OCI-LY3 (cell line): ENCODE measurements around the gene CP.

Experiments
- H2AFZ ChIP-seq: fragments of 200-600, 300-600 bp; shearing (Covaris generic); 2 replicates; pipeline ENCODE4 v1.6.0; 2014; ENCODE audit warnings: antibody characterized with exemption, low read depth, low read length
- H3K27ac ChIP-seq: fragments of 200-600, 300-600 bp; sonication (generic); 2 replicates; pipeline ENCODE4 v1.5.1; 2014; ENCODE audit warnings: mild to moderate bottlenecking, low read length, moderate library complexity, mixed read lengths
- H3K27me3 ChIP-seq: fragments of 200-600, 300-600 bp; sonication (generic); 2 replicates; pipeline ENCODE4 v1.6.1; 2014; ENCODE audit warnings: low read depth, low read length, mixed read lengths
- H3K36me3 ChIP-seq: fragments of 200-600, 300-600 bp; sonication (generic); replicated peaks from 2 replicates; pipeline ENCODE3; 2014; ENCODE audit warnings: low read depth, low read length, mixed read lengths
- H3K4me1 ChIP-seq: fragments of 300-600, 200-600 bp; sonication (generic); 2 replicates; pipeline ENCODE4 v1.6.1; 2014; ENCODE audit warnings: low read length, mixed read lengths
- H3K4me2 ChIP-seq: fragments of 200-600, 300-600 bp; sonication (generic); 2 replicates; pipeline ENCODE4 v1.6.1; 2014; ENCODE audit warnings: low read length, mixed read lengths
- H3K4me3 ChIP-seq: fragments of 300-600, 200-600 bp; sonication (generic); 2 replicates; pipeline ENCODE4 v1.5.1; 2014; ENCODE audit warnings: antibody characterized with exemption, mild to moderate bottlenecking, low read length, moderate library complexity
- H3K79me2 ChIP-seq: fragments of 300-600, 200-600 bp; shearing (Covaris generic); 2 replicates; pipeline ENCODE4 v1.6.1; 2014; ENCODE audit warnings: mild to moderate bottlenecking, low read length, mixed read lengths
- H3K9ac ChIP-seq: fragments of 300-600, 200-600 bp; shearing (Covaris generic); 2 replicates; pipeline ENCODE4 v1.6.0; 2014; ENCODE audit warnings: mild to moderate bottlenecking, low read length, moderate library complexity
- H3K9me3 ChIP-seq: fragments of 200-600, 300-600 bp; shearing (Covaris generic); 2 replicates; pipeline ENCODE4 v1.6.1; 2014; ENCODE audit warnings: low read length, mixed read lengths; ENCODE audit not compliant: insufficient read depth
- H4K20me1 ChIP-seq: fragments of 200-600, 300-600 bp; sonication (generic); 2 replicates; pipeline ENCODE4 v1.6.1; 2016; ENCODE audit warnings: low read length, mixed read lengths; ENCODE audit not compliant: insufficient read depth
- CTCF ChIP-seq: fragments of 200-600, 300-600 bp; sonication (generic); IDR thresholded peaks from 2 replicates; pipeline ENCODE4 v1.5.1; 2014; ENCODE audit warnings: antibody characterized with exemption, low read length, low read depth
- EZH2phosphoT487 ChIP-seq: fragments of 200-600 bp; shearing (Covaris generic); IDR thresholded peaks from 2 replicates; pipeline ENCODE4 v1.6.1; 2018; ENCODE audit warnings: antibody characterized with exemption, mixed run types, low read depth

The CP gene

GRCh38 chr3:149181182-149181581 is 40.4 kb downstream of the CP start:
- H3K27ac ChIP-seq: no peak overlapping the region
- H3K4me2 ChIP-seq: no peak overlapping the region

GRCh38 chr3:149180057-149180573 is 41.5 kb downstream of the CP start:
- no peaks in the 10 kb centered on the region for H3K79me2 ChIP-seq
- no peak overlapping the region for H3K27ac ChIP-seq
- no peaks in the 10 kb centered on the region for H3K27me3 ChIP-seq
- no peak overlapping the region for H3K9ac ChIP-seq
- no peaks in the 10 kb centered on the region for H3K4me1 ChIP-seq
- H3K9me3 ChIP-seq: no peaks in the 10 kb centered on the region
- no peak overlapping the region for H2AFZ ChIP-seq
- peaks cover 7% of the 10 kb centered on the region for H3K36me3 ChIP-seq
- no peak overlapping the region for H3K4me3 ChIP-seq
- TF ChIP-seq EZH2phosphoT487 (no peak), CTCF (no peak)
- H3K4me2 ChIP-seq: no peak overlapping the region
- no peaks in the 10 kb centered on the region for H4K20me1 ChIP-seq

More at GRCh38 chr3:149181182-149181581, 40.4 kb downstream of the CP start:
- no peak for TF ChIP-seq EZH2phosphoT487
- TF ChIP-seq CTCF: no peak
- no peak overlapping the region for H2AFZ ChIP-seq
- H4K20me1 ChIP-seq: no peaks in the 10 kb centered on the region
- peaks cover 7% of the 10 kb centered on the region for H3K36me3 ChIP-seq
- no peak overlapping the region for H3K9ac ChIP-seq
- no peaks in the 10 kb centered on the region for H3K4me1 ChIP-seq
- H3K4me3 ChIP-seq: no peak overlapping the region
- H3K9me3 ChIP-seq: no peaks in the 10 kb centered on the region
- no peaks in the 10 kb centered on the region for H3K27me3 ChIP-seq
- no peaks in the 10 kb centered on the region for H3K79me2 ChIP-seq

- H3K27me3 ChIP-seq: no peaks in the 10 kb centered on the region
- no peaks in the 10 kb centered on the region for H3K4me1 ChIP-seq
- no peak overlapping the region for H2AFZ ChIP-seq
- no peak for TF ChIP-seq CTCF
- no peak for TF ChIP-seq EZH2phosphoT487
- no peak overlapping the region for H3K4me2 ChIP-seq
- H3K36me3 ChIP-seq: peaks cover 7% of the 10 kb centered on the region
- H3K4me3 ChIP-seq: no peak overlapping the region
- H4K20me1 ChIP-seq: no peaks in the 10 kb centered on the region
- H3K9ac ChIP-seq: no peak overlapping the region
- H3K9me3 ChIP-seq: no peaks in the 10 kb centered on the region
- H3K79me2 ChIP-seq: no peaks in the 10 kb centered on the region
- H3K27ac ChIP-seq: no peak overlapping the region
These were observed 42.4 kb downstream of the CP start for GRCh38 chr3:149179220-149179619.

GRCh38 chr3:149177122-149177521 is 44.5 kb downstream of the CP start:
- no peak overlapping the region for H2AFZ ChIP-seq
- H3K9me3 ChIP-seq: no peaks in the 10 kb centered on the region
- TF ChIP-seq EZH2phosphoT487: no peak
- no peak for TF ChIP-seq CTCF
- H3K79me2 ChIP-seq: no peaks in the 10 kb centered on the region
- H3K36me3 ChIP-seq: peaks cover 12% of the 10 kb centered on the region
- H3K27ac ChIP-seq: no peak overlapping the region
- H3K4me3 ChIP-seq: no peak overlapping the region
- H3K9ac ChIP-seq: no peak overlapping the region
- no peaks in the 10 kb centered on the region for H3K27me3 ChIP-seq
- no peak overlapping the region for H3K4me2 ChIP-seq
- H4K20me1 ChIP-seq: no peaks in the 10 kb centered on the region
- no peaks in the 10 kb centered on the region for H3K4me1 ChIP-seq
